GM23248 (cell line): Measurements from ENCODE around the gene TCF12. TPM values are rescaled to one million over a fixed set of nuclear protein-coding genes. Genes with fewer than 3 reads are reported as not detected.

ENCODE experiments used
- DNase-seq: peaks from one replicate; pipeline ENCODE4 v3.0.0-alpha.2; 2015
- H2AFZ ChIP-seq: fragments of 200-600 bp; sonication (generic); 2 replicates; pipeline ENCODE4 v1.6.1; 2016; ENCODE audit warnings: antibody characterized with exemption
- H3F3A ChIP-seq: fragments of 200-600 bp; sonication (generic); 2 replicates; pipeline ENCODE4 v1.6.1; 2016; ENCODE audit warnings: mild to moderate bottlenecking, antibody characterized with exemption, mixed run types; ENCODE audit not compliant: insufficient read depth
- H3K27ac ChIP-seq: fragments of 200-600 bp; sonication (generic); 2 replicates; pipeline ENCODE4 v1.5.1; 2016; ENCODE audit warnings: mild to moderate bottlenecking
- H3K27me3 ChIP-seq: fragments of 200-600 bp; sonication (generic); replicated peaks from 2 replicates; pipeline ENCODE4 v1.6.1; 2016; ENCODE audit warnings: mild to moderate bottlenecking; ENCODE audit not compliant: insufficient read depth
- H3K36me3 ChIP-seq: fragments of 200-600 bp; sonication (generic); 2 replicates; pipeline ENCODE4 v1.6.1; 2016; ENCODE audit warnings: low read depth, mild to moderate bottlenecking
- H3K4me1 ChIP-seq: fragments of 200-600 bp; sonication (generic); 2 replicates; pipeline ENCODE4 v1.6.1; 2016; ENCODE audit warnings: mild to moderate bottlenecking; ENCODE audit not compliant: insufficient read depth
- H3K4me2 ChIP-seq: fragments of 200-600 bp; sonication (generic); one replicate; pipeline ENCODE4 v1.6.1; 2016; ENCODE audit warnings: mild to moderate bottlenecking; ENCODE audit not compliant: unreplicated experiment
- H3K4me3 ChIP-seq: fragments of 200-600 bp; sonication (generic); 2 replicates; pipeline ENCODE4 v1.5.1; 2016; ENCODE audit warnings: mild to moderate bottlenecking
- H3K79me2 ChIP-seq: fragments of 200-600 bp; sonication (generic); 2 replicates; pipeline ENCODE4 v1.6.1; 2016; ENCODE audit warnings: mild to moderate bottlenecking; ENCODE audit not compliant: insufficient read depth
- H3K9ac ChIP-seq: fragments of 200-600 bp; sonication (generic); 2 replicates; pipeline ENCODE4 v1.6.1; 2016; ENCODE audit warnings: mild to moderate bottlenecking
- H3K9me2 ChIP-seq: fragments of 200-600 bp; sonication (generic); 2 replicates; pipeline ENCODE4 v1.6.1; 2016; ENCODE audit warnings: mixed run types, mild to moderate bottlenecking, moderate library complexity; ENCODE audit not compliant: insufficient read depth
- H3K9me3 ChIP-seq: fragments of 200-600 bp; sonication (generic); one replicate; pipeline ENCODE4 v1.6.1; 2017; ENCODE audit warnings: low read depth
- H4K20me1 ChIP-seq: fragments of 200-600 bp; sonication (generic); 2 replicates; pipeline ENCODE4 v1.6.0; 2016; ENCODE audit not compliant: insufficient read depth
- EZH2 ChIP-seq: fragments of 200-600 bp; sonication (generic); IDR thresholded peaks from 2 replicates; pipeline ENCODE4 v1.6.1; 2018; ENCODE audit warnings: antibody characterized with exemption, mild to moderate bottlenecking; ENCODE audit not compliant: insufficient read depth, poor library complexity, severe bottlenecking
- EZH2phosphoT487 ChIP-seq: fragments of 200-600 bp; sonication (generic); IDR thresholded peaks from 2 replicates; pipeline ENCODE4 v1.6.1; 2018; ENCODE audit warnings: antibody characterized with exemption, moderate library complexity, mild to moderate bottlenecking, low read depth; ENCODE audit not compliant: insufficient read depth
- WGBS, 2 experiments: methylation state at CpG; one replicate each; pipeline ENCODE4 v1.1.6; 2015 to 2017; ENCODE audit warnings: low lambda C conversion rate in 2 of 2, low coverage in 1 of 2; ENCODE audit errors: missing lambda C conversion rate in 2 of 2; 5-methylcytosine and 5-hydroxymethylcytosine counted together
- in situ Hi-C: fragments of 300-500 bp; cut with MboI; formaldehyde crosslinking; loops from 2 replicates; pipeline ENCODE4 v1.15.0; 2020
- polyA plus RNA-seq: library from polyadenylated mRNA; unstranded; fragments of >200 nt; fragmentation: Nextera tagmentation; extraction: Ambion mirVana; gene quantifications from 2 replicates; pipeline ENCODE4 v1.2.1, GENCODE V29; 2016
- total RNA-seq: library from RNA; depleted of rRNA; stranded (reverse); fragments of >200 nt; shearing (Covaris generic); gene quantifications from 2 replicates; pipeline ENCODE4 v1.2.3, GENCODE V29; 2014

The TCF12 gene
- total and polyA plus RNA-seq, 2 experiments from 2014 or later: 53.6 to 58.6 TPM

DNA sequence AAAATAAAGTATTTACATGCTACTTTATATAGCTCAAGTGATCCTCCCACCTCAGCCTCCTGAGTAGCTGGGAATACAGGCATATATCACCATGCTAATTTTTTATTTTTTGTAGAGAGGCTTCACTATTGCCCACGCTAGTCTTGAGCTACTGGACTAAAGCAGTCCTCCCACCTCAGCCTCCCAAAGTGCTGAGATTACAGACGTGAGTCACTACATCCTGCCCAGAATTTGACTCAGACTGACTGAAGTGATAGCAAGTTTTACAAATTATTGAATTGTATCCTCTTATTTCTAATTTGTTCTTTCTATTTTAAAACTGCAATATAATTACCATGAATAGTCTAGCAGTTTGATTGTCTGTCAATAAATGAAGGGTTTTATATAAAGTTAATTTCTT, 247.5 kb downstream of the TCF12 start:
- H3K27me3 ChIP-seq: no peaks in the 10 kb centered on the region
- H4K20me1 ChIP-seq: no peaks in the 10 kb centered on the region
- TF ChIP-seq EZH2phosphoT487 (no peak), EZH2 (no peak)
- in situ Hi-C loops: no loop called here
- H2AFZ ChIP-seq: no peak overlapping the region
- no peak overlapping the region for H3K4me2 ChIP-seq
- no peaks in the 10 kb centered on the region for H3K9me2 ChIP-seq
- 31 to 37% methylated on average over 2 of the region's 2 CpGs for WGBS, 2 experiments
- peaks cover 8% of the 10 kb centered on the region; the same call in 1 of the 2 replicates for H3K36me3 ChIP-seq
- no peak overlapping the region for H3K27ac ChIP-seq
- H3K79me2 ChIP-seq: no peaks in the 10 kb centered on the region; the same call in 1 of the 2 replicates
- peak; percentile 47 for DNase-seq
- peaks cover 19% of the 10 kb centered on the region for H3K4me1 ChIP-seq
- H3F3A ChIP-seq: peaks cover 9% of the 10 kb centered on the region
- H3K9me3 ChIP-seq: no peaks in the 10 kb centered on the region
- H3K4me3 ChIP-seq: no peak overlapping the region
- no peak overlapping the region for H3K9ac ChIP-seq

DNA sequence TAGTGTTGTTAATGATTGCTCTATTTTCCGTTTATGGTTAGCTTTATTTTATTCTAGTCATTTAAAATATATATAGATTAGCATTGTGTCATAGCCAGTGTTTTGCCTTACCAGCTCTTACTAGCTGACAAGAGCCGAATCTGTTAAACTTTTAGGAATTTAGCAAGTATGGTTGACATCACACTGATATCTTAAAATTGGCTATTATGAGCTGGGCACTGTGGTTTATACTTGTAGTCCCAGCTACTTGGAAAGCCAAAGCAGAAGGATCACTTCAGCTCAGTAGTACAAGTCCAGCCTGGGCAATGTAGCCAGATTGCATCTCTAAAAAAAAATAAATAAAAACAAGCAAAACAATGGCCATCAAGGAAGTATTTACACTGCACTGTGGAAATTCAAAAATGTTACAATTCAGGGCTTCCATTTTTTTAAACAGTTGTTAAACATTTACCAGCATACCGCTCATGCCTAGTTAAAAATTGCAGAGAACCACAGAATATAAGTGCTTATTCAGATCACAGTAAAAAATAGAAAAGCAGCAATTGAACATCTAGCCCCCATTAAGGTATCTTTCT, 249.5 kb downstream of the TCF12 start:
- Histone ChIP-seq H3K4me2 (no peak overlapping the region), H3K9me3 (no peaks in the 10 kb centered on the region), H3K4me3 (no peak overlapping the region), H3K27me3 (no peaks in the 10 kb centered on the region), H2AFZ (no peak overlapping the region), H3K27ac (no peak overlapping the region), H3K79me2 (no peaks in the 10 kb centered on the region; the same call in 1 of the 2 replicates), H3K36me3 (peaks cover 8% of the 10 kb centered on the region; the same call in 1 of the 2 replicates), H3K9me2 (no peaks in the 10 kb centered on the region), H4K20me1 (no peaks in the 10 kb centered on the region), H3F3A (peaks cover under 1% of the 10 kb centered on the region; the same call in 1 of the 2 replicates), H3K4me1 (peaks cover 11% of the 10 kb centered on the region; the same call in 1 of the 2 replicates), H3K9ac (no peak overlapping the region)
- in situ Hi-C loops: no loop called here
- 89 to 97% methylated on average over 3 of the region's 3 CpGs for WGBS, 2 experiments
- no peak for DNase-seq
- TF ChIP-seq EZH2phosphoT487 (no peak), EZH2 (no peak)

DNA sequence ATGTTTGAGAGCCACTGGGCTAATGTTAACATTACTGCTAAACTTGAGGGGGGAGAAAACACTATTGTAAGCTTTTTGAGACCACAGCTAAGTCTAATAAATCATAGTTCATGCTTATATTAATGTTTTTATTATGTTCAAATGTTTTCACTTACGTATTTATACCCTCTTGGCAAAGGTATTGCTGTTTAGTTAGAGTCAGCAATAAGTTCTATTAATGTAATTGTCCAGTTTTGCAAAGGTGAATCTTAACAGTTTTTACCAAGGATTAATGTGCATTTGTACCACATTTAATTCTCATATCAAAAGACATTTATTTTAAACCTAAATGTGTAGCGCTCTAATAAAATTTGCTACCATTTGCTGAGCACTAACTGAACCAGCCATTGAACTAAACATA, 251.2 kb downstream of the TCF12 start:
- H3K27me3 ChIP-seq: no peaks in the 10 kb centered on the region
- no peak for TF ChIP-seq EZH2phosphoT487
- no peak for TF ChIP-seq EZH2
- DNase-seq: no peak
- no peaks in the 10 kb centered on the region; the same call in 1 of the 2 replicates for H3K79me2 ChIP-seq
- 69 to 80% methylated on average over 2 of the region's 2 CpGs for WGBS, 2 experiments
- H4K20me1 ChIP-seq: no peaks in the 10 kb centered on the region
- peaks cover 4% of the 10 kb centered on the region; the same call in 1 of the 2 replicates for H3F3A ChIP-seq
- H2AFZ ChIP-seq: no peak overlapping the region
- H3K4me2 ChIP-seq: no peak overlapping the region
- no peaks in the 10 kb centered on the region for H3K9me3 ChIP-seq
- no peak overlapping the region for H3K27ac ChIP-seq
- H3K9me2 ChIP-seq: no peaks in the 10 kb centered on the region
- H3K4me1 ChIP-seq: peaks cover 15% of the 10 kb centered on the region
- no peak overlapping the region for H3K4me3 ChIP-seq
- in situ Hi-C loops: no loop called here
- H3K9ac ChIP-seq: no peak overlapping the region
- H3K36me3 ChIP-seq: peaks cover 8% of the 10 kb centered on the region; the same call in 1 of the 2 replicates

DNA sequence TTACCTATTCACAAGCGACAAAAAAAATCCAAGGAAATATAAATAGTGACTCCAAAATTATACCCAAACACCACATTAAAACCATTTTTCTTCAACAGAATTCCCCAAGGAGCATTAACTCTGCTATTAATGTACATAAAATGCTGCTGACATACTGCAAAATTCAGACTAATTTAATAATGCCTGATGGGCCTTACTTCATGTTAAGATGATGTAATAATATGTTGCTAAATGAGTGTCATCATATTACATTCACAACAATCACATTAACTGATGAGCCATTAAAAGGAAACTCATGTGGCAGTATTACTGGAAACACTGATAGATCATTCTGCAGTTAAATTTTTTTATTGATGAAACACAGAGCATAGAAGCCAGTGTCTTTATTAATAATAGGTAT, 253.0 kb downstream of the TCF12 start:
- peaks cover 8% of the 10 kb centered on the region; the same call in 1 of the 2 replicates for H3K36me3 ChIP-seq
- no peak overlapping the region for H3K27ac ChIP-seq

More for the DNA sequence above, 253.0 kb downstream of the TCF12 start:
- DNase-seq: no peak
- H3K27me3 ChIP-seq: no peaks in the 10 kb centered on the region
- H3K79me2 ChIP-seq: no peaks in the 10 kb centered on the region; the same call in 1 of the 2 replicates
- no peak overlapping the region for H2AFZ ChIP-seq
- H3K9ac ChIP-seq: no peak overlapping the region
- H3K4me3 ChIP-seq: no peak overlapping the region
- peaks cover 4% of the 10 kb centered on the region; the same call in 1 of the 2 replicates for H3F3A ChIP-seq
- no peaks in the 10 kb centered on the region for H3K9me3 ChIP-seq
- H3K9me2 ChIP-seq: no peaks in the 10 kb centered on the region
- no peaks in the 10 kb centered on the region for H4K20me1 ChIP-seq
- in situ Hi-C loops: no loop called here
- H3K4me2 ChIP-seq: no peak overlapping the region
- no peak for TF ChIP-seq EZH2phosphoT487
- TF ChIP-seq EZH2: no peak
- 100% methylated on average over 1 of the region's 1 CpG for WGBS, 2 experiments
- H3K4me1 ChIP-seq: peaks cover 10% of the 10 kb centered on the region
